Endothelial cell of umbilical vein (primary cell): ENCODE measurements around the gene PSMA3. TPM values are rescaled to one million over a fixed set of nuclear protein-coding genes. Genes with fewer than 3 reads are reported as not detected.

ENCODE experiments used
- BruUV-seq: library from RNA; stranded (reverse); fragments of 400-500 nt; replicated peaks from 2 replicates; lab custom pipeline; 2021; lab: Mats Ljungman, UMichigan
- CTCF ChIA-PET: fragments of 300-600, 350-600 bp; sonication (Branson Sonifier 250); formaldehyde crosslinking; loops from one replicate; lab custom pipeline; 2021; ENCODE audit warnings: antibody characterized with exemption, inconsistent platforms; lab: Charles Lee
- POLR2A ChIA-PET: fragments of 300-600, 350-600 bp; sonication (Branson Sonifier 250); formaldehyde crosslinking; loops from one replicate; lab custom pipeline; 2021; ENCODE audit warnings: antibody characterized with exemption, inconsistent platforms; lab: Charles Lee
- DNase-seq: peaks from one replicate; pipeline ENCODE4 v3.0.0-alpha.2; 2011; ENCODE audit warnings: low read depth, low spot score
- FAIRE-seq: peaks from 2 replicates; lab custom pipeline; 2011; peaks lifted over from hg19 to GRCh38; lab: Jason Lieb, UNC
- H2AFZ ChIP-seq: 2 replicates; pipeline ENCODE4 v1.6.0; 2012; ENCODE audit warnings: low read depth, low read length, control low read depth, inconsistent platforms
- H3K27ac ChIP-seq: 2 replicates; pipeline ENCODE4 v1.5.1; 2011; ENCODE audit warnings: low read depth, mild to moderate bottlenecking, control low read depth, low read length, moderate library complexity; ENCODE audit not compliant: insufficient read depth
- H3K27me3 ChIP-seq, 2 experiments: 2 replicates each; pipeline versions ENCODE4 v1.6.0 to v1.6.1; 2011; ENCODE audit warnings: low read length in 2 of 2, mixed read lengths in 1 of 2; ENCODE audit not compliant: control insufficient read depth in 2 of 2, insufficient read depth in 2 of 2
- H3K36me3 ChIP-seq, 2 experiments: 2 replicates in 1 of 2; 3 replicates in 1 of 2; pipeline ENCODE4 v1.5.1; 2011; ENCODE audit warnings: low read length in 2 of 2, mild to moderate bottlenecking in 1 of 2, moderate library complexity in 1 of 2; ENCODE audit not compliant: control insufficient read depth in 2 of 2, insufficient read depth in 2 of 2; ENCODE audit errors: extremely low read depth in 1 of 2
- H3K4me1 ChIP-seq: 3 replicates; pipeline ENCODE4 v1.5.1; 2011; ENCODE audit warnings: mild to moderate bottlenecking, low read length; ENCODE audit not compliant: control insufficient read depth, insufficient read depth; ENCODE audit errors: extremely low read depth
- H3K4me2 ChIP-seq: 2 replicates; pipeline ENCODE4 v1.6.1; 2011; ENCODE audit warnings: low read length, control low read depth, mixed read lengths; ENCODE audit not compliant: insufficient read depth
- H3K4me3 ChIP-seq, 3 experiments: fragments of 200-600 bp in 1 of 3; sonication (generic), shearing (Covaris generic) in 1 of 3; replicated peaks in 1 of 3; 2 replicates each; pipeline ENCODE4 v1.5.1; 2011 to 2016; ENCODE audit warnings: control low read depth in 3 of 3, low read length in 3 of 3, mild to moderate bottlenecking in 2 of 3, inconsistent platforms in 1 of 3, low read depth in 1 of 3, moderate library complexity in 1 of 3; ENCODE audit not compliant: insufficient read depth in 1 of 3
- H3K79me2 ChIP-seq: 2 replicates; pipeline ENCODE4 v1.6.0; 2012; ENCODE audit warnings: low read length, inconsistent platforms; ENCODE audit not compliant: control insufficient read depth, insufficient read depth
- H3K9ac ChIP-seq: replicated peaks from 2 replicates; pipeline ENCODE3; 2011; ENCODE audit warnings: low read length, control low read depth; ENCODE audit not compliant: insufficient read depth; ENCODE audit errors: extremely low read depth
- H3K9me1 ChIP-seq: replicated peaks from 3 replicates; pipeline ENCODE4 v1.6.0; 2011; ENCODE audit warnings: mild to moderate bottlenecking, low read length; ENCODE audit not compliant: control insufficient read depth, insufficient read depth; ENCODE audit errors: extremely low read depth
- H3K9me3 ChIP-seq: replicated peaks from 2 replicates; pipeline ENCODE4 v1.5.1; 2012; ENCODE audit warnings: low read length, inconsistent platforms; ENCODE audit not compliant: control insufficient read depth, insufficient read depth
- H4K20me1 ChIP-seq: replicated peaks from 2 replicates; pipeline ENCODE3; 2011; ENCODE audit warnings: mild to moderate bottlenecking, low read length; ENCODE audit not compliant: control insufficient read depth, insufficient read depth; ENCODE audit errors: extremely low read depth
- CTCF ChIP-seq, 2 donors: IDR thresholded peaks; 1 replicate in 1 of 2; 2 replicates in 1 of 2; pipeline ENCODE4 v1.5.1; 2011; ENCODE audit warnings: low read length in 2 of 2, mild to moderate bottlenecking in 2 of 2, moderate library complexity in 2 of 2, control low read depth in 1 of 2, inconsistent platforms in 1 of 2, low read depth in 1 of 2; ENCODE audit not compliant: insufficient read depth in 1 of 2; ENCODE audit errors: extremely low read depth in 1 of 2
- EZH2 ChIP-seq: IDR thresholded peaks from 2 replicates; pipeline ENCODE4 v1.6.1; 2012; ENCODE audit warnings: borderline replicate concordance, low read depth, mild to moderate bottlenecking, moderate library complexity, low read length, inconsistent platforms; ENCODE audit not compliant: severe bottlenecking
- FOS ChIP-seq: IDR thresholded peaks from 2 replicates; pipeline ENCODE4 v1.6.1; 2011; ENCODE audit warnings: mild to moderate bottlenecking, low read length, moderate library complexity, borderline replicate concordance; ENCODE audit not compliant: insufficient read depth
- GATA2 ChIP-seq: IDR thresholded peaks from 2 replicates; pipeline ENCODE4 v1.7.0; 2011; ENCODE audit warnings: low read depth, mild to moderate bottlenecking, moderate library complexity, mixed read lengths, low read length; ENCODE audit not compliant: insufficient read length, insufficient read depth
- JUN ChIP-seq: IDR thresholded peaks from 2 replicates; pipeline ENCODE4 v1.6.1; 2011; ENCODE audit warnings: borderline replicate concordance, low read depth; ENCODE audit not compliant: insufficient read length, insufficient read depth
- MAX ChIP-seq: IDR thresholded peaks from 2 replicates; pipeline ENCODE4 v1.6.1; 2011; ENCODE audit not compliant: insufficient read depth, insufficient read length
- MYC ChIP-seq: IDR thresholded peaks from one replicate; pipeline ENCODE4 v1.6.1; 2011; ENCODE audit warnings: mild to moderate bottlenecking, low read depth, low read length
- POLR2A ChIP-seq: IDR thresholded peaks from 2 replicates; pipeline ENCODE4 v1.6.1; 2012; ENCODE audit warnings: low read depth, mild to moderate bottlenecking, control low read depth, low read length
- POLR2AphosphoS5 ChIP-seq: IDR thresholded peaks from 2 replicates; pipeline ENCODE4 v1.6.1; 2012; ENCODE audit warnings: low read depth, mild to moderate bottlenecking, control low read depth, low read length, moderate library complexity; ENCODE audit not compliant: insufficient read depth
- dilution Hi-C: fragments of 300-500 bp; cut with MboI; formaldehyde crosslinking; loops from one replicate; pipeline ENCODE4 v1.15.0; 2019; ENCODE audit warnings: low sequenced_read_pairs; ENCODE audit not compliant: extremely low pct_ligation_motif_present
- intact Hi-C: fragments of 100-400 bp; cut with micrococcal nuclease; formaldehyde crosslinking; loops from one replicate; pipeline ENCODE4 v1.10.0; 2022
- polyA plus RNA-seq, 4 experiments: library from polyadenylated mRNA; depleted of rRNA in 3 of 4; stranded (reverse) in 3 of 4; unstranded in 1 of 4; fragments of >200 nt; gene quantifications; 2 replicates each; pipeline versions ENCODE4 v1.2.1 to v1.2.3, GENCODE V29; 2011 to 2012; ENCODE audit warnings: missing spikeins in 1 of 4
- total RNA-seq: library from RNA; stranded (reverse); gene quantifications from 2 replicates; pipeline ENCODE4 v1.2.3, GENCODE V29; 2021

The PSMA3 gene
- total and polyA plus RNA-seq, 2 donors (not counting 3 experiments of a cell fraction or from before 2014, with no cell fraction given), result 240 to 297 TPM

GRCh38 chr14:58249611-58250010 is 5.0 kb downstream of the PSMA3 start:
- Histone ChIP-seq H3K4me2 (no peak overlapping the region), H3K79me2 (peaks cover 84% of the 10 kb centered on the region), H3K4me1 (peaks cover 12% of the 10 kb centered on the region), H3K27ac (no peak overlapping the region), H3K9me3 (no peaks in the 10 kb centered on the region), H2AFZ (no peak overlapping the region), H3K27me3 (no peaks in the 10 kb centered on the region), H3K9ac (no peak overlapping the region), H4K20me1 (no peaks in the 10 kb centered on the region), H3K4me3 (no peak overlapping the region), H3K9me1 (no peaks in the 10 kb centered on the region), H3K36me3 (peaks cover 8 to 11% of the 10 kb centered on the region in 2 experiments)
- FAIRE-seq (no peak), DNase-seq (no peak)
- TF ChIP-seq MAX (no peak), CTCF (IDR thresholded peaks at IDR 0.05; ENCODE audit: extremely low read depth in 1 of 2, insufficient read depth in 1 of 2, low read depth in 1 of 2, low read length in 2 of 2) (no peak), MYC (no peak), POLR2AphosphoS5 (no peak), JUN (no peak), EZH2 (no peak), POLR2A (no peak), GATA2 (no peak), FOS (no peak)
- no TSS peak for BruUV-seq
- dilution Hi-C loops (no loop called here), intact Hi-C loops (no loop called here)
- ChIA-PET CTCF (no interaction called here), POLR2A (no interaction called here)
